NCI-H1436 (cell line): Measurements from ENCODE around the gene FAM193B.

Experiments used
- DNase-seq: peaks from one replicate; lab custom pipeline; 2025; lab: John Stamatoyannopoulos, UW

The FAM193B gene

GRCh38 chr5:177515580-177515979 lies 38.8 kb downstream of the FAM193B start:
- no peak for DNase-seq

DNA sequence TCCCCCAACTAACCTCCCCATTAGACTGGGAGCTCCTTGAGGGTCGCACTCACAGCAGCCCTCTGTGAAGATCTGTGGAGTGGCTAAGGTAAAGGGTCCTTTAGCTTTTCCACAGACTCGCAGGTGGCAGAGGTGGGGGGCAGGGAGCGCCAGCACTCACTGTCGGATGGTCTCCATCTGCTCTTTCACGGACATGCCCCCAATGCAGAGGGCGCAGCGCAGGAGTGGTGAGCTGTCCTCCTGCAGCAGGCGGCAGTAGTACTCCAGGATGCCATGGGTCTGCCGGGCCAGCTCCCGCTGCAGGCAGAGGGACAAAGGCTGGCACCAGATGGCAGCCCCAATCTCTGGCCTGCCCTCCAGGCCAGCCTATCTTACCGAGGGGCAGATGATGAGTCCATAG lies 39.8 kb downstream of the FAM193B start:
- DNase-seq, result no peak

DNA sequence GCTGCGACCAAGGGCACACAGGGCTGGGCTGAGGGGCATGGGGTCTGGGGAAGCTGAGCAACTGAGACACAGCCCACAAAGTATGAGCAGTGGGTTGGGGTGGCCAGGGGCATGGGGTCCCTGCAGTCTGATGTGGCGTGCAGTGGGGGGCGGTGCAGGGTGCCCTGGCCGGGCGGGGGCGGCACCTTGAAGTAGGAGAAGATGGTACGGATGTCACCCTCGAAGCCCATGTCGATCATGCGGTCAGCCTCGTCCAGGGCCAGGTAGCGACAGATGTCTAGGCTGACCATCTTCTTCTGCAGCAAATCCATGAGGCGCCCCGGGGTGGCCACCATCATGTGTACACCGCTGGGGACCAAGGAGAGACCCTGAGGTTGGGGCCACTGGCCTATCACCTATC lies 40.9 kb downstream of the FAM193B start:
- DNase-seq, result no peak

- DNase-seq, result no peak
Measured at GRCh38 chr5:177512736-177513380, 41.5 kb downstream of the FAM193B start.

DNA sequence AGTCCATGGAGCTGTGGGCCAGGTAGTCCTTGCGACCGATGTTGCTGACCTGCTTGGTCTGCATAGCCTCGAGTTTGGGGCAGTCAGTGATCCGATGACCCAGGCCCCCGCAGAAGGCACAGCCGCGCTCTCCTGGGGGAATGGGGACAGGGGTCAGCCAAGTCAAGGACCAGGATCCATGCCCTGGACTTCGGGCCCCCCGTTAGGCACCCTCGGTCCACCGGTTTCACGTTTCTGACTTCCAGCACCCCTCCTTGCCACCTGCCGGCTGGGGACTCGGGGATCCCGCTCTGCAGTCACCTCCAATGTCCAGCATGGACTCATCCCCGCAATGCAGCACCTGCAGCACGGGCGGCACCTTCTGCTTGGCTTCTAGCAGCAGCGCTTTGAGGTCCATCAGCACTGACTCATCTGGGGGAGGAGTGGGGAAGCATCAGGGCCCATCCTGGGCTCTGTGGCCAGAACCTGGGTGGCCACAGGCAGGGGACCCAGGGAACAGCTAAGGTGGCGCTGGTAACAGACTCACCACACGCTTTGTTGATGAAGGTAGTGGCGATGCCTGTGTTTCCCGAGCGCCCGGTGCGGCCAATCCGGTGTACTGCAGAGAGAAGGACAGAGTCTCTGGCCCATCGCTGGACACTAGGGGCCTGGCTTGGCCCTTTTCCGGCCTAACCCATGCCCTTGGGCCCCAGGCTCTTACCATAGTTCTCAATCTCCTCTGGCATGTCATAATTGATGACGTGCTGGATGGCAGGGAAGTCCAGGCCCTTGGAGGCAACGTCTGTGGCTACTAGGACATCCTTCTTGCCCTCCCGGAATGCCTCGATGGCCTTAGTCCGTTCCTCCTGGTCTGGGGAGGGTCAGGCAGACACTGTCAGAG lies 42.3 kb downstream of the FAM193B start:
- DNase-seq, result no peak

DNA sequence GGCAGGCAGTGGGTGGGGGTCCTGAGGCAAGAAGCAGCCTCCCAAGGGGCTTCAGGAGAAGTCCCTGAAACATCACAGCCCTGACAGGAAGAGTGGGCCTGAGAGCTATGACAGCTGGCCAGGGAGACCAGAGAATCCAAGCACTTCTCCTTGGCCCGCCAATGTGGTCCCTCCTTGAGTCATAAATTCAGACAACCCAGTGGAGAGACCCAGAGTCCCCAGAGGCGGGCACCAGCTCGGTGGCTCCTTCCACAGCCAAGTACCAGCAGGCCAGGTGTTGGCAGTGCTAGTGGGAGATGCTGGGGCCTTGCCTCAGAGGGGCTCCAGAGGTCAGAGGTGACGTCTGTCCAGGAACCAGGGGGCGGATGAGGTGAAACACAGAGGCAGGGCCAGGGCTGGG lies 43.2 kb downstream of the FAM193B start:
- no peak for DNase-seq

DNA sequence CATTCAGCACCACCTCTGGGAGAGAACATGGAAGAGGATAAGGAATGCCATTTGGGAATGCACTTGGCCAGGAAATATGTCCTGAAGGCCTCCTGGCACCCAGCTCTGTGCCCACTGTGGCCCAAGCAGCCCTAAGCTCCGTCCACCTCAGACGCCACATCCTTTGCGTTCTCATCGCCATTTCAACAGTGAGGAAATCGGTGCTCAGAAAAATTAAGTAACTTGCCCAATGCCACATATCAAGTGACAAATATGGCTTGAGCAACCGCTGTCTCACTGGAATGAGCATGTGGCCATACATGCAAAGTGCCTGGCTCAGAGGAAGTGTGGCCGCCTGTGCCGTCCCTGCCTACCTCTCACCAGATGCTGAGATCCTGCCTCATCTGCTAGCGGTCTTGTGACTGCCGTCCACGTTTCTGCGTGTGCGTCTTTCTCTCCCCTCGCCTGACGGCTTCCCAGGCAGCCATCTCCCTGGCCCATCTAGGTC lies 43.8 kb downstream of the FAM193B start:
- no peak for DNase-seq

DNA sequence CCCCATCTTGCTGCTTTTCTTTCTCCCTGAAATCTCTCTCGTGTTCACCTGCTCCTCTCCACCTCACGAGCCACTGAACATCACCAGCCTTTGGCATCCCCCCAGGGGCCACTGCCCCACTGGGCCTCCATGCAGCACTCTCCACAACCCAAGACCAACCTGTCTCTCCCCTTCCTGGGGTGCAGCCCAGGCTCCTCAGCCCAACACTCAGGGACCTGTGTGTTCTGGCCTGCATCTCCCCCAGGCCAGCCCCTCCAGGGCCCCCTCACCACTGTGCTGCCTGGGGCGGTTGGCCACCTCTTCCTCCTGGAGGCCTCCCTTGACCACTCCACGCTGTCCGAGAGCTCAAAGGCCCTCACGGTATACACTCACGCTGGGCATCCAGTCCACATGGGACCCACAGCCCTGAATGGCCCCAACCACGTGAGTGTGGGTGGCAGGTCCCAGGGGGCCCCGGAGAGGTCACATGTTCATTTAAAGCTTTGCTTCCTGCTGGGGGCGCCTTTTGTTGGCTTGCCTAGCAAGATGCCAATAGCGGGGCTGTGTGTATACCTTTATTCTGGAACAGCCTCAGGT lies 44.3 kb downstream of the FAM193B start:
- DNase-seq, result no peak

DNA sequence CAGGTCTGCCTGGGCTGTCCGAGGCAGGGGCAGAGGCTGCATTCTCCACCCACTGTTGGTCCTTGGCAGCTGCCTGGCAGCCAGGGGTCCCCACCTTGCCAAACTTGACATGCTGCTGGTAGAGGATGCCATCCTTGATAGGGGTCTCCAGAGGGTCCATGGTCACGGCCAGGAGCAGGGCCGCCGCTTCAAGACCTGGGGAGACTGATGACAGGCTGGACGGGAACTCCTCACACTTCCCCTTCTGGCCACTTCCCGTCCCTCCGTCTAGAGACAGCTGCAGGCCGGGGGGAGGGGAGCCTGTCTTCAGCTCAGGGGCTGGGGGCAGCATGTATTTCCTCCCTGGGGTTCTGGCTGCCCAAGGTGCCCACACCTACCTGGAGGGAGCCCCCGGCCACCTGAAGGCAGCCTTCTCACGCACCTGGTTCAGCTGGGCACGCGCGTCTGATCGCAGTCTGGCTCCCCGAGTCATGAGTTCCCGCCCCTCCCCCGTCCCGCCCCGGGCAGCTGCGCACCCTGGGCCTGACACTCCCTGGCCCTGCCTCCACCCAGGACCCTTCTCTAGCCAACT lies 44.9 kb downstream of the FAM193B start, which contains the start of gene DOK3:
TSS of gene DOK3 (minus strand) at position 446 of the 571 bp plus-strand sequence. CDS start at position 160, 286 bp downstream.
- no peak for DNase-seq

- no peak for DNase-seq
Measured at GRCh38 chr5:177508837-177509236, 45.5 kb downstream of the FAM193B start.

- DNase-seq, result no peak
Measured at GRCh38 chr5:177508221-177508611, 46.1 kb downstream of the FAM193B start.

- DNase-seq, result no peak
Measured at GRCh38 chr5:177507596-177508220, 46.7 kb downstream of the FAM193B start.

- no peak for DNase-seq
Measured at GRCh38 chr5:177507165-177507564, 47.2 kb downstream of the FAM193B start.

GRCh38 chr5:177505075-177505474 lies 49.3 kb downstream of the FAM193B start:
- DNase-seq, result no peak

GRCh38 chr5:177504086-177505056 lies 50.0 kb downstream of the FAM193B start:
- no peak for DNase-seq

DNA sequence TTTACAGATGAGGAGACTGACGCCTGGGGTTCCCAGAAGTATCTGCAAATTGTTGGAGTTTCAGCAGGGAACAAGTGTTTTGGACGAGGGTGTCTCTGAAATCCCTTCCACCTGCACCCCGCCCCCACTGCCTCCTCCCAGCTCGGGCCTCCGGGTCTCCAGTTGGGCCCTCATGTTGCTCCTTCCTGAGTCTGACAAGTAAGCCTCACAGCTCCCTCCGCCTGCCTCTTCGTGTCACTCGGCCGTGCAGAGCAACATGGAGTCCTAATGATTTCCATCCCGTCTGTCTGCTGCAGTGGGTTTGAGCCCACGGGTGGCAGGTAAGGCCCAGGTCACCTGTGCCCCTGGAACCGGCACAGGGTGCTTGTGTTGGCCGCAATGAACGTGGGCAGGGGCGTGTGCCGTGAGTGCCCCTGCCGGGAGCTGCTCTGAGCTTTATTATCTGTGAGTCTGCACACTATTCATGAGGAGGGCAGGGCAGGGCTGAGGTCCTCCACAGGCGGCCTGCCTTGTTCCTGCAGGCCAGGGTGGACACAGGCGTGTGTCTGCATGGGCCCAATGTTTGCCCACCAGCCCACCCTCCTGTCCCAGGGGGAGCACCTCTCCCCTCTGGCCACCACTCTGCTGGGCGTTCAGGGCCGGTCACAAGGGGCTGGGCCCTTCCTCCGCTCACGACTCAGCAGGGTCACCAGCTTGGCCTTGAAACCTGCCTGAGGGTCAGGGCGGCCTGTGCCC lies 50.8 kb downstream of the FAM193B start:
- no peak for DNase-seq

- DNase-seq, result no peak
Measured at GRCh38 chr5:177502886-177503285, 51.5 kb downstream of the FAM193B start.

DNA sequence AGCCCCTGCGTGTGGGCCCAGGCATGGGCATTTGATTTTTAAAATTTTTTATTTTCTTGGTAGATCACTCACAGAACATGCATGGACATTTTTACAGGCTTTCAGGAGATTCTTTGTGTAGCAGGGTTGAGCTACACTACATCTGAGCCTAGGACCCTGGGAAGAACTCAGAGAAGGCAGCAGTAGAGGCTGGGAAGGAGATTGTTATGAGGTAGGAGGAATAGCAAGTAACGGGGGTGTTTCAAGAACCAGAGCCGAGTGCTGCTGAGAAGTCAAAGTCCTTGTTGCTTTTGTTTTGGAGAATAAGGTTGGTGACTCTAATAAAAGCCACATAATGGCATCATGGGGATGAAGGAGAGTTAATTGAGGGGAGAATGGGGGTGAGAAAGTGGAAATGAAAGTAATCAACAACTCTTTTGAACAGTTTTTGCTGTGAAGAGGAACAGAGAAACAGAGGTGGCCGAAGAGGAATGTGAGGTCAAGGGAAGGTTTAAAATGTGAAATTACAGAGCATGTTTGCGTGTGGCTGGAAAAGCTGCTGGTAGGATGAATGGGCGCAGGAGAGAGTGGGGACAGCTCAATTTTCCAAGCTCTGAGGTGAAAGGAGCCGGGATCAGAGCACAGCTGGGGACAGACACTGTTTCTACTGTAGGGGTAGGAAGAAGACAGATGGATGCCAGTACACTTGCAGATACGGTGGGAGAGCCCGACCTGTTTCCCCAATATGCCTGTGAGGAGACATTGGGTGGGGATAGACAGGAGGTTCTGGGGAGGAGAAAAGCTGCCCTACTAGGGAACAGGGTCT lies 52.3 kb downstream of the FAM193B start:
- DNase-seq, result no peak
